GM18861 (cell line): ENCODE results near the gene PTPRQ.
"Not testable (repeated sequence)": the region's sequence is repeated elsewhere in the genome, so short reads cannot be mapped to it uniquely, and the experiment has no call there.

Experiments used
- ATAC-seq: cut with Tn5 transposase; IDR thresholded peaks from one replicate; pipeline ENCODE4 v1.9.1; 2021; ENCODE audit not compliant: unreplicated experiment

PTPRQ gene

DNA sequence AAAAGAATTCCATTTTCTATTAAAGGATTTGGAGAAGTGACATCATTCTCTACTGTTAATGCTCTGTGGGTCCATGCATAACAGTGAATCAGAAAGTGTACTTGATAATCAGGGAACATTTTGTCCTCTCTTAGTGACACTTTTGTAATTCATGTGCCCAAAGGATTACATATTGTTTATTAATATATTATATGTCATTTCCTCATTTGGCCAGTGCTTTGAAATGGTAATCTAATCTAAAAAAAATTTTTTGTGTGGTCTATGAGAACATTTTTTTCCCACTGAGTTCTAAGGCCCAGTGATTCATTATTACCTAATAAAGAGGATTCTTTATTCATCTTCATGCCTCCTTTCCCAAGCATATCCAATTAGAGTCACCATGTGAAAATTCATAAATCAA lies 183.7 kb downstream of the PTPRQ start:
- ATAC-seq: no peak

DNA sequence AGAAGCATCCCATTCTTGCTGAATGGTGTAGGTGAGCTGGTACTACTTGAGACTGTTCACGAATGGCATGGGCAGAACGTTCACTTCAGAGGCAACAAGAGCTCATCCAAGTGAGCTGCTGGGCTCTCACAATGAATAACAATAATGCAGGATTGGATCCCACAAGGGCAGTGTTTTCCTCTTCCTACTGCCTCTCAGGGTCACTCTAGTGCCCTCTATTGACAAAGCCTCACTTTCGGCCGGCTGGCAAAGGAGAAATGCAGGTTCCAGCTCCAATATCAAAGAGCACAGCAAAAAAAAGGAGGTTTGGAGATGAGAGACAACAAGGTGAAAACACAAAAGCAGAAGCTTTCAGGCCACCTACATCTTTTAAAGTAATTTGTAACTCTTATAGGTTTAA lies 188.8 kb downstream of the PTPRQ start:
- ATAC-seq: no peak

DNA sequence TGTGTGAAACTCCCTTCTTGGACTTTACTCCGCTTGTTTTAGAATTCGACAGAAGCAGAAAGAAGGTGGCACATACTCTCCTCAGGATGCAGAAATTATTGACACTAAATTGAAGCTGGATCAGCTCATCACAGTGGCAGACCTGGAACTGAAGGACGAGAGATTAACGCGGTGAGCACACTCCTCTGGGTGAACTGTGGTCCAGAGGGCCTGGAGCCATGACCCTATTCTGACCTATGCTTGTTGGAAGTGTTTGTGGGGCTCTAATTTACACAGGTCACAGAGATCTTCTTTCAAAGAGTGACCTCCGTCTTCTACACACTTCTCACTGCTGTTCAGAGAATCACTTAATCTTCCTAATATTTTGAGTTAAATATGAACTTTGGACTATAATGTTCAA lies 190.9 kb downstream of the PTPRQ start:
- ATAC-seq: no peak

DNA sequence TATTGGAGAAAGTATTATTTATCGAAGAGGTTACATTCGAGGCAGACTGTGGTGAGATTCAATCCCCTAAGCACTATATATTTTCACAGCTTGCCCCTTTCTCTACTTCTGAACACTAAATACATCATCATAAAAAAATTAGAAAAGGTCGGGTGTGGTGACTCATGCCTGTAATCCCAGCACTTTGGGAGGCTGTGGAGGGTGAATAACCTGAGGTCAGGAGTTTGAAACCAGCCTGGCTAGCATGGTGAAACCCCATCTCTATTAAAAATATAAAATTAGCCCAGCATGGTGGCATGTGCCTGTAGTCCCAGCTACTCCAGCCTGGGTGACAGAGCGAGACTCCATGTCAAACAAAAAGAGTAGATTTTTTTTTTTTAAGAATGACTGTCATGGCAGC lies 192.8 kb downstream of the PTPRQ start:
- ATAC-seq: no peak

DNA sequence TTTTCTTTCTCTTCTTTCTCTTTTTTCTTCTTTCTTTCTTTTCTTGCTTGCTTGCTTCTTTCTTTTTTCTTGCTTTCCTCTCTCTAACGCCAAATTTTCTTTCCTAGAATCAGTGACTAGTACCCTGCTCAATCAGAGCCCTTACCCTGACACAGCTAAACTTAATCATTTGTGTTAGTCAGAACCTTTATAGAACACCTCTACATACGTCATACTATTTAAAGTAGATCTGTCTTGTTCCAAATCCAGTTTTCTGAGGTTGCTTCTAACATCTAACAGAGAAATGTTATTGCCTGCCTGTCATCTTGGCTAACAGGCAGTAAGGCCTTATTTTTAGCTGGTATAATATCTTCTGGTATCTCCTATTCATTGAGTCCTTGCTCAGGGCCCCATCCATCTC lies 197.9 kb downstream of the PTPRQ start:
- ATAC-seq: no peak

DNA sequence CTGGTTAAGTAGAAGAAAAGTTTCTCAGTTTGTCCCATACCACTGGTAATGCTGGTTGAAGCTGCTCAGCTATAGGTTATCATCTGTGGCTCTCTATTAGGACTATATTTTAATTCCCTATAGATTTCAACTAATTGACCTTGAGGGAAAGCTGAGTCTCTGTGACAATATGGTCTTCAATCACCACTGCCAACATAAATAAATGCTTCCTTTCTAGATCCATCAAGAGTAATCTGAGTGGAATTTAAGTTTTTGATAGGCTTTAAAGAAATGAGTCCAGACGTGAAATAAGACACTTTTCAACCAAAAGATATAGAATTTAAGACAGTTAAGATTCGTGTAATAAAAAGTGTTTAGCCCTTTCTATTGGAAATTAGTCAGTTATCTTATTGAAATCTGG lies 199.9 kb downstream of the PTPRQ start:
- ATAC-seq: no peak

DNA sequence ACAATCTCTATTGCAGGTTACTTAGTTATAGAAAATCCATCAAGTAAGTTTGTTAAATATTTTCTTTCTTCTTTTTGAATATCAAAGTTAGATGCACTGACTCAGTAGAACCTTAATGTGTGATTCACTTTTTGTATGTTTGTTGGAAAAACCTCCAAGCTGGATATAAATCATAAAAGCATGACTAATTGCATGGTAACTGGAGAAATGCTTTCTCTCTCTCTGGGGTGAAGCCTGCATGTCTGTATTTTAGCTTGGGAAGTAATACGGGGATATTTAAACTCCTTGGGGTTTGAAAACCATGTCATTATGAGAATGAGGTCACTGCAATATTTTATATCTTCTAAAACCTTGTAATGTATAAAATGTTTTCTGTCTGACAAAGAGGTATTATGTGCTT lies 204.8 kb downstream of the PTPRQ start:
- no peak for ATAC-seq

DNA sequence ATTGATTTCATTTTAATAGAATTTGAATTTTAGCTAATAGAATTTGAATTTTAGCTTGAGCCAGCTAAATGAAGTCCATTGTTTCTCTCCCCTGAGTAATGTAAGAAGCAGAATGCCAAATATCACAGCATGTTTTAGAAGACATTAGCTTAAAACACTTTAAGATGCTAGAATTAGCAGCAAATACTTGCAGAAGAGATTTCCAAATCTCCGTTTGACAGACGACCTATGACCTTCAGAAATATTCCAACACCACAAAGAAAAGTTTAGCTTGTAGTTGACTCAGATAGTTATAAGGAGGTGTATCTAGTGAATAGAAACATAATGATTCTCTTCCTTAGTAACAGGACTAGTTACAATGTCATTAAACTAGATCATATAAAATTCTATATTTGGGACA lies 211.7 kb downstream of the PTPRQ start:
- no peak for ATAC-seq

DNA sequence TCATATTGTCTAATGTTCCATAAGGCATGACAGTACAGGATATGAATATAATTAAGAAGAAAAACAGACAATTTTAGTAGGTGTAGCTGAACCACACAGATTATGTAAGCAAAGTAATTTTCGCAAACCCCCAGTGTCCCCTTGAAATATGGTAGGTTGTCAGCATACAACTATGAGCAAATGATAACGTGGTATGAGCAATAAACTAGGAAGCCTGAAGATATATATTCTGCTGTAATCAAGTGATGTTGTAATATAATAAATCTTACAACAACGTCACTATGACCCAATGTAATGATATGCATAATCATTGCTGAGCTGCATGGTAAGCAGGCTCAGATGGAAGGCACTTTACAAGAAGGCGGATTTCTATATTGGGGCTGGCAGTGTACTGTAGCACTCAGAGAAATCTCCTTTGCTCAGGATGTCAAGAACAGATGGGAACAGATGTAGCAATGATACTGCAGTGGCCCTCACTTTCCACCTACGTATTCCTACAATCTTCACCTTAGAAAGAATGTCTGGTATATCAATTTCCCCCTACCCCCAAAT lies 215.6 kb downstream of the PTPRQ start:
- ATAC-seq: no peak

DNA sequence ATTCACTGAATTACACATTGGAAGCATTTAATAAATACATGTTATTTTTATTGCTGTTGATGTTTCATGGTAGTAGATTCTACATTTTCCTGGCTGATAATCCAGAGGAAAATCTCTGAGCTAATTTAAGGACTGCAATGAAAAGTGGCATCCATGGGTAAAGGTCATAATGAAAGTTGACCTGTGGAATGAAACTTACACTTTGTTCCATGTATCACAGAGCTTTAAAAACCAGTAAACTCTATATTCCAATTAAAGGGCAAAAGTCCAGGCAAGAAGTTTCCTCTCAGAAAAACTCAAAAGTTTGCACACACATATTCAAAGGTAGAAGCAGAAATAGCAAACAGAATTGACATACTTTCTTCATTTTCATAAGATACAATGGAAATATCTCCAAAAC lies 218.6 kb downstream of the PTPRQ start:
- ATAC-seq: no peak

DNA sequence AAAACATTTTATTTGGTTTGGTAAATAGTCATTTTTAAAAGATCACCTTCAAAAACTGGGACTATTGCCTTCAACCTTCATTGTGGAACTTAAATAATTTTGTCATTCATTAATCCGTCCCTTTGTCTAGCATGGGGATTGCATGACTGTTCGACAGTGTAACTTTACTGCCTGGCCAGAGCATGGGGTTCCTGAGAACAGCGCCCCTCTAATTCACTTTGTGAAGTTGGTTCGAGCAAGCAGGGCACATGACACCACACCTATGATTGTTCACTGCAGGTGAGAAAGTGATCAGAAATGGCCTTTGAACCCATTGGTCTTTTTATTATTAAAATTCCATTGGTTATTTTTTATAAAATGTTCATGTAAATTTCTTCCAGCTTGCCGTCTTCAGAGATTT lies 226.2 kb downstream of the PTPRQ start:
- ATAC-seq: no peak

DNA sequence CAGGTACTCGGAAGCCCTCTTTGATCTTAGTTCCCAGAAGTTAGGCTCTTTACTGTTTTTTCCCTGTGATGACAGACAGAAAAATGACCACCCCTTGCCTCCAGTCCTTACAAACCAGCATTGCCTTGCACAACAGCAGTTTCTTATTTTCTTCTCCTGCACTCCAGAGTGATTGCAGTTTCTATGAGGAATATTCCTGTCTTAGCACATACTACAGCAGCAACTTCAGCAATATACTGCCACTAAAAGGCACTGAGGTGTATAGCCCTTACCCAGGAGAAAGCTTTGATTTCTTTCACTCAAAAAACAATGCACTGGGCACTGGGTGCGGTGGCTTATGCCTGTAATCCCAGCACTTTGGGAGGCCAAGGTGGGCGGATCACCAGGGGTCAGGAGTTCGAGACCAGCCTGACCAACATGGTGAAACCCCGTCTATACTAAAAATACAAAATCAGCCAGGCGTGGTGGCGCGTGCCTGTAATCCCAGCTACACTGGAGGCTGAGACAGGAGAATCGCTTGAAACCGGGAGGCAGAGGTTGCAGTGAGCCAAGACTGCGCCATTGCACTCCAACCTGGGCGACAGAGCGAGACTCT lies 232.1 kb downstream of the PTPRQ start:
- ATAC-seq: not testable (repeated sequence)

DNA sequence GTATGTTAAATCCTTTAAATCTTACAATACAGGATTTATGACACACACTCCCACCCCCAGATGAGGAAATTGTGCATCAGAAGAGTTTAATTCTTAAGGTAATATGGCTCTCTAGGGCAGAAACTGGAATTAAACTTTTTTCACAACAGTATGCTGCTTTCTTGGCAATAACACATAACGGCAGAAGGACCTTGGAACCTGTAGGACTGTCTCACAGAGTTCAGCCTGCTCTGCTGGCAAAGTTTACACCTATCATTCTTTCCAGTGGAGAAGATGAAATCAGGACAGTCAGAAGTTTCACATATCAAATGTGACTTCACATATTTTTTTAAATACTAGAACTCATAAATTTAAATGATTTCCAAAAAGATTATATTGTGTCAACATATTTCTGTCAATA lies 232.8 kb downstream of the PTPRQ start:
- ATAC-seq: no peak

DNA sequence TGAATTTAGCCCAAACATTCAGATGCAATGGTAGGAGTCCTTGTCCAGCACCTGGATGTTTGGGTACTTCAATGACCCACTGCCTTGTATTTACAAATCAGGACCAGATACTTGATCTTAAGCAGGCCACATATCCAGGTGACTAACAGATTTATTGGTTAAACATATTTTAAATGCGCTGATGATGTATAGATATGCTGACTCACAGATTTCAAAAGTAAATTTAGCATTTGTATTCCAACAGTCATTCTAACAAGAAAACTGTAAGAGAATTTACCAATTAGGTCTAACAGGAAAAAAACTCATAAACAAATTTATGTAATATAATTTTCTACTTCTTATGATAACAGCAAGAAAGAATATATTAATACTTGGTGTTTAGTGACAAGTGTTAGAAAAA lies 234.0 kb downstream of the PTPRQ start:
- ATAC-seq: no peak

DNA sequence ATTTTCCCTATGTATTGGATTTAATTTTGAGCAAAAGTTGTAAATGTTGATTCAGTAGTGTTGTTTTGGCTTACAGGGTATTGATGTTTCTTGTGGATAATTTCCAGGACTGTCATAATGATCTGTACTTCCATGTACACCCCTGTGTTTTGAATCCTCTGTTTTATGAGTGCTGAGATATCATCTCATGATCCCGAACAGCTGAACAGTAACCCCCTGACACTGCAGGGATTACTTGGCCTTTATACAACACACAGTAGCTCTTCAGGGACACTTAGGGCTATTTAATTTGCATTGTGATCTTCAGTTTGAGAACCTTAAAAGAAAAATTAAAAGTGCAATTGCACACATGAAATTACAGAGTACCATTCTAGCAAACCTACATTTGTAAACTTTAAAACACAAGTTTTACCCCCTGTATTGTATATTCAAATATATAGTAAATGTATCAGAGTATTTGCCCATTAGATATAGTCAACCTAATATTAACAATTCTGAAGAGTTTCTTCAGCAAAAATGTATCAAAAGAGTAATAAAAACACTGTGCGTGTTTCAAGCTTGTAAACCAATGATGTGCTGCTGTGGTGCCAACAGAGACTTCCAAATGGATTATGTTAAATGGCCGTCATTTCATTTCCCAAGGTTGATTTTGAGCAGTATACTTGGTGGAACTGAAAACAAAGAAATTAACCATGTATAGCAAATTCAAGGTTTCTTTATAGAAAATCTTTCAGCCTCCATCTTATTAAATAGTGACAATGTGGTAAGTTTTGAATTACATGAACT lies 235.5 kb downstream of the PTPRQ start:
- no peak for ATAC-seq

DNA sequence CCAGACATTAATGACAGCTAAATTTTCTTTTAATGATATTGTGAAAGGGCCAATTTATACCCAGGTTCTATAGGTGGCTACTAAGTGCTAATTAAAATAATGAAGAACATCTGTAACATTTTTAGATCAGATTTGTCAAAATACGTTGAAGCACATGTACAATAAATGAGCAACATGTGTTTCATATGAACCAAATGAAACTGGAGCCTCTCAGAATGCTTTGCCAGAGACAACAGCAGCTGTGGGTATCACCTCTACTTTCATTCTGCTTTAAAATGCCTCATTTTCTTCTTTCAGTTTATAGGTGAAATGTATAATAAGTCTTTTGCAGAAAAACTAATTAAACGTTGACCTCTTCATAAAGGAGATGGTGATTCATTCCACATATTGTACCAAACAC lies 237.3 kb downstream of the PTPRQ start:
- ATAC-seq: no peak

DNA sequence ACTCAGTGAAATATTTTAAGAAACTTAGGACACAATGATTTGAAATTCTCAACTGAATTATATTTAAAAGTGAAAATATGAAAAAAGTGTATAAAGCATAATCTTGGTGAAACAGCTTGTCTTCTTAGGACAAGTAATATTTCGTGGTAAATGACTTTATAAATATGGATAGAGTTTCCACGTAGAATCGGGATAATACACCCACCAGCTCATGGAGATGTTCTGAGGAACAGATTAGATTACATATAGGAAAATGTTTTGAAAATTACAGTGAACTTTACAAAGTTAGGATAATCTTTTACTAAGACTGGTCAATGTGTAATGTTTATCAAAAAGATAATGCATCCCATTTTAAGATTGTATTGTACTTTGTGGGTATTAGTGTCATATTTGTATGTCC lies 237.8 kb downstream of the PTPRQ start:
- ATAC-seq: no peak

DNA sequence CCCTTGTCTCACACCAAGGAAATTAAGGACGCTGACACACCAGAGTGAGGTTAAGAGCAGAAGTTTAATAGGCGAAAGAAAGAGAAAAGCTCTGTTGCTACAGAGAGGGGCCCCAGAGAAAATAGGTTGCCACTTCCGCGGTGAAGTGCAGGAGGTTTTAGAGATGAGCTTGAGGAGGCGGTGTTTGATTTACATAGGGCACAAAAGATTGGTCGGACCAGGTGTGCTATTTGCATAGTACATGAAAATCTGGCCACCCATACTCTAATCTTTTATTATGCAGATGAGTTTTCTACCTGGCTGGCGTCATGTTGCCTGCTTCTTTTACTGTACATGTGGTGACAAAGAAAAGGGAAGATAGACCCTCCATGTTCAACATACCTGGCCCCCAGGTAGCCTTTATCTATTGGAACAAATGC lies 240.1 kb downstream of the PTPRQ start:
- no peak for ATAC-seq

DNA sequence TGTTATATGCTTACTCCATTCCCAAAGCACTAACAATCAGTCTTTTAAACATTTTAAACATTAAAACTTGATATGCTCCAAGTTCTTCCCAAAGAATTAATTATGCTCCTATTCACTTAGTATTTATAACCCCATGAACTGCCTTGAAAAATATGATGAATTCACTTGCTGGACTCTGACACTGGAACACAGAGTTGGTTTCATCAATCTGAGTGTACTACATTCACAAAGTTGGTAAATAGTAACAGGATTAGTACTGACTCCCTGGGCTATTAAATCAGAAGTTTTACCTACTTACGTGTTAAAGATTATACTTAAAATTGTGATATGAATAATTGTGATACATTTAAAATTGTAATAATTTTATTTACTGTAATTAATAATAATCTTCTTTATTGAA lies 246.1 kb downstream of the PTPRQ start:
- ATAC-seq: no peak

DNA sequence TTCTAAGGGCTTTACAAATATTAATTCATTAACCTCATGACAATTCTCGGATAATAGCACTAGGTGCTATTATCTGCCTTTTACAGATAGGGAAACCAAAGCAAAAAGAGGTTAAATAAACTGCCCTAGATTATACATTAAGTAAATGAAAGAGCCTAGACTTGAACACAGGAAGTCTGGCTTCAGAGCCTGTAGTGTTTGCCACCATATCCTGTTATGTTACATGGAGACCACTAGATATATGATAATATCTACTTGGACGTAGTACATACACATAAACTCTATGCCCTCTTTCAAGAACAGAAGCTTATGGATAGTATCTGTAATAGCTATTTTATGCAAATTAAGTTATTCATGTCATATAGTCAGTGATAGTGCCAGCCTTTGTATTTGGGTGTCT lies 246.5 kb downstream of the PTPRQ start:
- no peak for ATAC-seq

DNA sequence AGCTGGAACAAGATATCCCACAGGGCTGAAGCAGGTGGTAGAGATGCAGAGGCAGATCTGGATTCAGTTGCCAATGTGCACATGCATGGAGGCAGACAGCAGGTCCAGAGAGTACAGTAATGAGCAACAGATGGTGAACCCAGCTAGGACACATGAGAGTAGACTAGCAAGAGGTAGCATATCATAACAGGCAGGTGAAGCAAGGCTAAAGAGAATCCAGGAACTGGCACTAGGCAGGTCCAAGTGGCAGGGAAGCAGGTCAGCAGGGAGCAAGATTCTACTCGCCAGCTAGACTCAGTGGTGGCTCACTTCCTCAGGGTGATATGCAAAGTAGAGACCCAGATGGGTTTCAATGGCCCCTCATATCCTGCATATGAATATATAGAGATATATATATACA lies 248.1 kb downstream of the PTPRQ start:
- no peak for ATAC-seq

DNA sequence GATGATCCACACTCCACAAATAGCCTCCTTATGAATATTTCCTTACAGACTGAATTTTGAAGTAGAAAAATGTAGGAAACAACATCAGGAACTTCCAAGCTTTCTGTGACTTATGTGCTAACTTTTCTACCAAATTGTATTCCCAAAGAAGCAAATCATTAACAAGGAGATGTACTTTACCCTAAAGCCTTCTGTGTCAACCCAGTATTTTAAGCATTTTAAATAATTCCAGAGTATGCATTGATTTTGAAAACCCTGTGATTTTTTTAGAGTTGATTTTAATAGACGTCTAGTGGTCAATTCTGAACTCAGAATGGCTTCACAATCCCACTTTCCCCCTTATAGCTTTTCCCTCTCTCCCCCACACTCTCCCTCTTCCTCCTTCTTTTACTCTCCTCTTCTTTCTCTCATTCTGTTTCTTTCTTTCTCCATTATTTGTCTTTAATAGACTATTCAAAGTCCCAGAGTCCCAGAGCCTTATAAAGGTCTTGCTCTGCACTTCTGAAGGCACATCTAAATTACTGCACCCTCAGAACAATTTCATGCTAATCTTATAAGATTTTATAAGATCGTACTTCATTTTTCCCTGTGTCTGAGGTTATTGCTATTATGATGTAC lies 253.3 kb downstream of the PTPRQ start:
- no peak for ATAC-seq
